ENCODE measurements around the gene OLR1.

GRCh38 chr12:10194160-10194670, 22.3 kb upstream of the OLR1 start:
- TF ChIP-seq CTCF (IDR thresholded peaks at IDR 0.05; ENCODE audit: low read depth, low read length) (no peak), EZH2phosphoT487 (IDR thresholded peaks at IDR 0.05; ENCODE audit: low read depth) (no peak)
